Measurements from ENCODE around the gene TBC1D21.

TBC1D21 gene

DNA sequence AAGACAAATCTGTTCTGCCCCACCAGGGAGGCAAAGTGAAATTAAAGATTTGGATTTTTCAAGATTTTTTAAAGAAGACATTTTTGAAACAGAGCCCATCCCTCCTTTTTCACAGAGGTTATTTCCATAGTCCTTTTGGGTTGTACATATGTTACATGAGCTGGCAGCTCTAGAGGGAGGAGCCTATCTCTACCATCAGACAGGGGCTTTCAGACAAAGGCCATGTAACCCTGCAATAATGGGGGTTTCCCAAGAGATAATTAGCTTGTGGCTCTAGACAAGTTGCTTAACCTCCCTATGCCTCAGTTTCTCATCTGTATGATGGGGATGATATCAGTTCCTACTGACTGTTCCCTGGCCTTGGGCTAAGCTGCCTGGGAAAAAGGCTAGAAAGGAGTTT is 8.0 kb upstream of the TBC1D21 start:
- DNase-seq = no peak

DNA sequence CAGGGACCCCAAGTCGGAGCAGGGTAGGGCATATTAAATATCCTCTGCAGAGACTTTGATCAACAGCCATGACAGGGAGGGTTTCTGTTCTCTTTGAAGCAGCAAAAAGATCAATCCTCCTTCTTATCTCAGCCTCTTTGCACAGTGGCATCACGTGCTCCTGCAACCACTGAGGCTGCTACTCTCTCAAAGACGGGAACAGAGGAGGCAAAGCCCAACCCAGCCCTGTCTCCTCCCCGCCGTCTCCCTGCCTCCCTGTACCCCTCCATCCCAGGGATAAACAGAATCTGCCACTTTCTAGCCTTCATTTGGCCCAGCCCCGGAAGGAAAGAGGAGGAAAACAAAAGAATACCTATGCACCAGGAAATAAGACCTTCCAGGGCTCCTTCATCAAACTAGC is 7.5 kb upstream of the TBC1D21 start:
- no peak for DNase-seq

DNA sequence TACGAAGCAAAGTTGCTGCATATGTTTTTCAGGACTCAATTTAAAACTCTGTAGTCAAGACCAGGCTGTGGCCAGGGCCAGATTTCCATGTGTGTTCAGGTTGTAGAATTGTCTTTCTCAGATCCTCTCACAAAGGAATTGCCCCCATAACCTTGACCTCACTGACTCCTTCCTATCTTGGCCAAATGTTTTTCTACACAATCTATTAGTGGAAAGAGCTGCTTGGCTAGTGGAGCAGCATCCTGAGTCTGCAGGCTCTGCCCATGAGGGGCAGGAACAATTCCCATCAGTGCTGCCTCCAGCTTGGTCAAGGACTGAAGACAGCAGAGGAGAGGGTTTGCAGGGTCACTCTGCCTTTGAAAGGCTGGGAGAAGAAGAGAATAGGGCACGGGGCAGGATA is 6.9 kb upstream of the TBC1D21 start:
- no peak for DNase-seq

DNA sequence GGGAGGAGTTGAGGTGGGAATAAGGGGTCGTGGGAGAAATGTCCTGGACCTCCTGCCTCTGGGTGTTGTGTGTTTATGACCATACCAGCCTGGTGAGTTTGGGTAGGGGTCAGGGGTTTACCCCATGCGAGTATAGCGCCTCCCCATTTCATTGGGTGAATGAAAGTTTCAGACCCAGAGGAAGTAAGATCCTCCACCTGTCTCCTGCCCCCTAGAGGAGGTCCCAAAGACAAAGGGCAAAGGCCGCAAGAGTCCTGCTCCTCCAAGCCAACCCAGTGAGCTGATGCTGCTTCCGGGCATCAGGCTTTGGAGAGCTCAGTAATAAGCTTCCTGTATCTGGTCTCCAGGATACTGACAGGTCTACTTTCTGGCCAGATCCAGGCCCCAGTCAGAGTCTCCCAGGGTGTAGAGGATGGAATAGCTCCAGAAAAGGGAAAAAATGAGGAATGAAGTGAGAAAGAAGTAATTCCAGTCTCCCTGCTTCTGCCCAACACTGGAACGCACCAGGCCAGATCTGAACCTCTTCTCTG is 6.4 kb upstream of the TBC1D21 start:
- no peak for DNase-seq

DNA sequence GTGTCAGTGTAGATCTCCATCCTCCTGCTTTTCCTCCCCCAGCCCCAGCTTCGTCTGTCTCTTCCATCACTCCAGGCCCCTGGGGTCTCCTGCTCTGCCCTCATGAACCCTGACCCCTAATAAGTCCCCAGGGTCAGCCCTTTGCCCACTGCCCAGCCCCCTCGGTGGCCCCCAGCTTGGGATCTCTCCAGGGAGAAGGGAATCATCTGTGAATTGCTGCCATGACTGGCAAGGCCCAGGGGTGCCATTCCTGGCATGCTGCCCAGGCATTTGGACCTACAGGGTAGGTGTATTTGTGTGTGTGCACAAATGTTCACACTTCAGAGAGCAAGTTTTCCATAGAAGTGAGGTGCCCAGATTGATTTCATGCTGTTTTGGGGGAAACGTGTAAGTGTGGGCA is 5.9 kb upstream of the TBC1D21 start:
- no peak for DNase-seq

DNA sequence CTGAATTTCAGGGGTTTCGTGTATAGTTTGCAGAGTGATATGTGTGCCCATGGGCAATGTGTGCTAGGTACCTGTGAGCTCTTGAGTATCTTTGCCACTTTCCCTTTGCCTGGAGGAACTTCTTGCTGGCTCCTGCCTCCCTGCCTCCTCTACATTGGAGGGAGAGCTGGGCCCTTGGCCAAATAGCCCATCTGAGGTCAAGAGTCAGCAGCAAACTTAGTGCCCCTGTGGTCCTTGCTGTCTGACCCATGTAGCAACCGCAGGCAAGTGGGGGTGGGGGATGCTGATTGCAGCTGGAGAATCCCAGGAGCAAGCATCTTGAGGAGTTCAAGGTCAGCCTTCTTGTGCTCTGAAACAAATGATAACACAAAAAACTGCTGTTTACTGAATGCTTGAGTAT is 5.4 kb upstream of the TBC1D21 start:
- no peak for DNase-seq

DNA sequence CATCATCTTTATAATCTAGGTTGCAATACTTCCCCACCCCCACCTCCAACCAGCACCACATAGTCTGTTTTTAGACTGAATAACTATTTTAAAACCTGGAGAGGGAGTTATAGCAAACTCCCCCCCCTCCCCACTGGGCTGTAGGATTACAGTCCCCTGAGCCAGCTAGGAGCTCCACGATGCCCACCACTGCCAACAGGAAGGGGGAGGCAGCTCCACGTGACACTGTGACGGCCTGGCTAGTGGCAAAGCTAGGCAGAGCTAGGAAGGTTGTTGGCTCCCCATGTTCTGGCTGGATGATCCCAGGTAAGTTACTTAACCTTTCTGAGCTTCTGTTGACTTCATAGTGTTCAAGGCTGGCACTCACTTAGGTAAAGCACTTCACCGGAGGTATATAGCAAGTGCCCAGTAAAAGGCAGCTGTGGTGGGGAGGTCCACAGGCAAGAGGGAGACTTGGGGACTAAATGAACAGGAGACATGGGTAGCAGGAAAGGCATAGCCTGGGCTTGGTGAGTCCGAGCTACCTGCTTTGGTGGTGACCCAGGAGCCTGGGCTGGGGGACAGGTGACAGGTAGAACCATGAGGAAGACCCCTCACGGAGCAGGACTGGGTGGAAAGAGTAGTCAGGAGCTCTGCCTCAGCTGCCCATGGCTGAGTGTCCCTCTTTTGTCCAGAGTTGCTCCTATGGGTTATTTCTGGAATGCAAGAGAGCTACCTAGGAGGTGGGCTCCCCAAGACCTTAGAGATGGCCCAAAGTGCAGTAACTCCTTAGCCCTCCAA is 4.0 kb upstream of the TBC1D21 start:
- DNase-seq = no peak

DNA sequence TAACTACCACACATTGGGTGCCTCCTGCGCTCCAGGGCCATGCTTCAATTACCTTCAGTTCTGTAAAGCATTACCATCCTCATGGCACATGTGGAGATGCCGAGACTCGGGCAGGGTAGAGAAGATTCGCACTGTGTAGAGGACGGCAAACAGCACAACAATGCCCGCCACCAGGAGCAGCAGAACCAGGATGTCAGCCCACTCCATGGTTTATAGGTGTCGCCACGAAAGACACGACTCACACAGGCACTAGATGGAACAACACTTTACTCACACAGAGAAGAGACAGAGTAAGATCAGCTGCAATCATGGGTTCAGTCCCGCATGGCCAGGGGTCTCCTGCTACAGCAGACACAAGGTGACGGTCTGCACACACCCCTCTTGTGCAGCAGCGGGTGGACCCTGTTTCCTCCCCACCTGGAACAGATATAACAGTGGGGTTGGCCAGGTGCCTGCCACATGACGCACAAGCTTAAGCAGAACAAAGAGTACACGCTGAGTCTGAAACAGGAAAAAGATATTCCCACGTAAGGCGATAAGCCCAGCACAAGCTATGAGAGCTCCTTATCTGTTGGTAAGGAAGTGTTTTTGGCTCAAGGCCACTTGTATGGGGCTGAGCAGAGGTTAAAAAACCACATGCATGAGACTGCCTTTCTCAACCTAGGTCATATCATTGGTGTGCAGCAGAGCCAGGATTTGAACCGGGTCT is 2.5 kb upstream of the TBC1D21 start:
- DNase-seq = peak; percentile 88

DNA sequence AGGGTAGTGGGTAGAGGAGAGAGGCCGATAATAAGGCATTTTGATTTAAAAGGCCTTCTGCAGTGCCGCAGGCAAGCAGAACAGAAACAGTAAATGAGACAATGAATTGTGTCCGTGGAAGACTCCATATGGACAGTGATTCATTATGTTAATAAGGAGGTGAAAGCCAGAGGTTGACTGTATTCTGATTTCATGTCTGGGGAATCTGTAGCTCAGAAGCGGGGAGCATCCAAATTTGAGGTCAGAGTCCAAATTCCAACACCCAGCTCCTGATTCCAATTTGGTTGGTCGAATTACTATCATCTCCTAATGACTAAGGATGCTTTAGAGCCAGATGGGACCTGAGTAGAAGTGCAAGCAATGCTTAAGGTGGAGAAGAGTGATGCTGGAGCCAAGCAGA is 1.0 kb upstream of the TBC1D21 start:
- no peak for DNase-seq

DNA sequence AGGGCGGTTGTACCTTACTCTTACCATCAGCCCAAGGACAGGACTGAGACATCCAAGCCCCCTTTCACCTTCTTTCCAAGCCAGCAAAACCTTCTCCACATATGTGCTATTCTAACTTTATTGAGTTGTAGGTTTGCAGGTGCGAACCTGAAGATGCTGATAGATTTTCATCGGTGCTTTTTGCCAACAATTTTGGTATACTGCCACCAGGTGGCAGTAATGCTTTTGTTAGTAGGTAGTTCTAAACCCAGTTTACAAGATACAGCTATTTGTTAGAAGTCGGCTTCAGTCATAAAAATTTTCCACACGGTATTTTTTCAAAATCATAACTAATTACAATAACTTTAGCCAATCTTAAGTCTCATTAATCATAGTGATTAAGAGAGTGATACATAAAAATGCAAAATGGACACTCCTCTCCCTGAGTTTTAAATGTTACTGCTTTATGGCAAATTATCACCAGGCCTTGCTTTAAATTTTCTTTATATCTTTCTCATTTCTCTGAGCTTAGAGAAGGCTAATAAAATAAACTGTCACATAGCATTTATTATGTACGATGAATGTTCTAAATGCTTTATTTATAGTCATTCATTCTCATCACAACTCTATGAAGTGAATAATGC is 636 bp downstream of the TBC1D21 start:
- peak; percentile 64 for DNase-seq

DNA sequence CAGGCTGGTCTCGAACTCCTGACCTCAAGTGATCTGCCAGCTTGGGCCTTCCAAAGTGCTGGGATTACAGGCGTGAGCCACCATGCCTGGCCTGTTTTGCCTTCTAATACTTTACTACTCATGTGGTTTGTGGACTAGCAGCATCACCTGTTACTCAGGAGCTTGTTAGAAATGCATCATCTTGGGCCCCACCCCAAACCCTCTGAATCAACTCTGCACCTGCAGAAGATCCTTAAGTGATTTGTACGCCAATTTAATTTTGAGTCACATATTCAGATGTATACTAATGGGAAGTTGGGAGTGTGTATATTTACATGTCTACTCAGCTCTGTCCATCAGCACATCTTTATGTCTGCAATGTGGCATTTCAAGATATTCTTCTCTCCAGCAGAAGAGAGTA is 6.1 kb downstream of the TBC1D21 start:
- DNase-seq = no peak

DNA sequence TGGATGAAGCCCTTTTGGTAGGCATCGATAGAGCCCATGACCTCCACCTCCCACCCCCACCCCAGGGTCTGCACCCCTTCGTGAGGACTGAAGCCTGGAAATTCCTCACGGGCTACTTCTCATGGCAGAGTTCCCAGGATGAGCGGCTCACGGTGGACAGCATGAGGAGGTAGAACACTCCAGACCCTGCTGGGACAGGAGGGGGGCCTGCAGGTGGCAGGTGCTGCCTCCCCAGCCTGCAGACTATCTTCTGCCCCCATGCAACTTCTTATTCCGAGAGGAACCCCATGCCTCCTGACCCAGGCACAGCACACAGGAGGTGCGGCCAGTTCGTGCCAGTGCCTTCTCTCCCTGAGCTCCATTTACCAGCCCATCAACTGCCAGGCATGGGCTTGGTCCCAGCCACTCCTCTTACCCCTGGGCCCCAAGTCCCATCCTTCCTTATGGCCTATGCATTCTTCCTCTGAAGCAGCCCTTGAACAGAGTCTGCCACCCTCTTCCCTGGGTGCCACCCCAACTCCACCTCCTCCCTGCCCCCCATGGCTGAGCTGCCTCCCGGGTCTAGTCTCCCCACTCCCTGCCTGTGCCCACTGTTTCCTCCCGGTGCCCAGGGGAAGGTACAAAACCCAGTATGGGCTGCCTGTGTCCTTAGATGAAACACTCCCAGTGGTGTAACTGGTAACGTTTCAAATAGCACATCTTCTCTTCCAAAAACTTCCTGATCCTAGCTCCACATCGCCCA is 8.4 kb downstream of the TBC1D21 start:
- no peak for DNase-seq

DNA sequence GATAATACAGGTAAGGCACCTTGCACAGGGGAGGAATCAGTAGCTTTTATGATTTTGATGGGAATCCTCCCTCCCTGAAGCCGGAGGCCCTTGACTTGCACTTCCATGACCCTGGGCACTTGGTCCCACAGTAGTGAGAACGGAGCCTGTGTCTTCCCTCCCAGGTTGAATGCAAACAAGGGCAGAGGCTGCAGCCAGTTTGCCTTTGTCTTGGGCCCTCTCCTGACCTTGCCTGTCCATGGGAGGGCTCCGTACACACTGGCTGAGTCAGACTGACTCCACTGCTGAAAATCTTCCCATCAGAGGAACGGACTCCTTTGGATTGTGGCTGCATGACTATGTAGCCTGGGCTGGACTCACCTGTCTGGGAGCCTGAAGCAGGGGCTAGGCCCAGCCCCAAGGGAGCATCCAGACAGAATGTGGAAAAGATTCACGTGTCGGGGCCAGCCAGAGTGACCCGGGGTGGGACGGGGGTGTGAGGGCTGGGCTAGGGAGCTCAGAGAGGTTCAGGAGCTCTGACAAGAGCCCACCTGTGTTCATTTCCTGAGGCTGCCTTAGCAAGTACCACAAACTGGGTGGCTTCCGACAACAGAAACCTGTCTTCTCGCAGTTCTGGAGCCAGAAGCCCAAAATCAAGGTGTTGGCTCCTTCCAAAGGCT is 9.5 kb downstream of the TBC1D21 start:
- no peak for DNase-seq

DNA sequence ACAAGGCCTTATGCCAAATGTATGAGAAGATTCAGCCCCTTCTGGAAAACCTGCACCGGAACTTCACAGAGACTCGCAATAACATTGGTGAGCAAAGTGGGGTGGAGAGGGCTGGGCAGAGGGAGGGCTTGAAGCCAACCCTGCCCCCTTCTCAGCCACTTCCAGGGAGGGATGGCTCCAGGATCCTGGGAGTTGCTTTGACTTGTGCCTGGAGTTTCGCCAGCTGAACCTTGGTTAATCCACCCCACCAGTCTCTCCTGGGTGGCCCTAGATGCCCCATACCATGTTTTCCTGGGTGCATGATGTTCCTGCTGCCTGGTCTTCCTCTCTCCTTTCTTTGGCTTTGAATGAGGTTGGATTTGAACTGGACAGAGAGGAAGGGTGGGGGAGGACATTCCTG is 10.8 kb downstream of the TBC1D21 start:
- DNase-seq = no peak

DNA sequence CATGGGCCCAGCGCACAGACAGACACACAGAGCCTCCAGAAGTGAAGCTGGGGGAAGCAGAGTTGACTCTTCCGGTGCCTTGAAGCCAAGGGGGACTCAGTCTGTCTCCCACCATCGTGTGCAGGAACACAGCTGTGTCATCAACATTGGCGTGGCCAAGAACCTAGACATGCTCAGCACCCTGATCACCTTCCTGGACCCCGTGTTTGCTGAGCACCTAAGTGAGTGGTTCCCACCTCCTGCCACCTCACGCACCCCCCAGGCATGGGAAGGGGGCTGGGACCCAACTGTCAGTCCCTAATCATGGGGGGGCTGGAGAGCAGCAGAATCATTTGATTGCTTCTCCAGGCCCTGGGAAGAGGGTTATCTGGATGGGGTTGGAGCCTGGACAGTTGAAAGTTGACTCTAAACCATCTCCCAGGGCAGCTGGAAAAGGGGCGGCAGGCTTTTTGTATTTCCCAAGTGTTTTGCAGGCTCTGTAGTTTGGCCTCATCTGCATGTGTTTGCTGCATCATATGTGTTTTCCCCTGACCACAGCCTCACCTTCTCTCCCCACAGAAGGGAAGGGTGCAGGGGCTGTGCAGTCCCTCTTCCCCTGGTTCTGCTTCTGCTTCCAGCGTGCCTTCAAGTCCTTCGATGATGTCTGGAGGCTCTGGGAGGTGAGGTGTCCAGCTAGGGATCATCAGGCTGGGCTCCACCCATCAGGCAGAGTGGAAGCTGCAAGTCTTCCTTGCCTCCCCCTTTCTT is 12.8 kb downstream of the TBC1D21 start:
- DNase-seq = no peak

DNA sequence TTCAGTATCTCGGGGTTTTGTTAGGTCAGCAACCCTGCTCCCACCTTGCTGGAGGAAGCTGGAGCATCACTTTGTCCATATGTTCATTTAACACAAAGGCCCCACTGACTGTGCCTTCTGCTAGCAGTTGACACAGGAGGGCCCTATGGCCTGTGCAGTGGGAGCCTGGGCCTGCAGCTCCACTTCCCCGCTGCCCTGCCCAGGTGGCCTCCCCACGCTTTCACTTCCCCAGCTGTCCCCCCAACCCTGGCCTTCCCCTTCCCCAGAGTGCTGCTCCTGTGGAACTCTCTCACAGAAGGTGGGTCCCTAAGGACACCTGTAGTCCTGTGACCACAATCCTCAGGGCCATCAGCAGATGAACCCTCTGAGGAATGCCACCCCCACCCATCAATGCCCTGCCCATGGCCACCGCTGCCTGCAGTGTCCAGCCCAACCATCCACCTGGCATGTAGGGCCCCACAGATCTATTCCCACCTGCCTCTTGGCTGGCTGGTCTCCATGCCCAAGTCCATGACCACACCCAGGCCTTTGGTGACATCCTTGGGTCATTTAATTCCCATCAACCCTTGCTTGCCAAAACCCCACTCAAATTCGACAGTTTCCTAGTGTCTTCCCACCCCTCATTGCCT is 13.5 kb downstream of the TBC1D21 start:
- no peak for DNase-seq

DNA sequence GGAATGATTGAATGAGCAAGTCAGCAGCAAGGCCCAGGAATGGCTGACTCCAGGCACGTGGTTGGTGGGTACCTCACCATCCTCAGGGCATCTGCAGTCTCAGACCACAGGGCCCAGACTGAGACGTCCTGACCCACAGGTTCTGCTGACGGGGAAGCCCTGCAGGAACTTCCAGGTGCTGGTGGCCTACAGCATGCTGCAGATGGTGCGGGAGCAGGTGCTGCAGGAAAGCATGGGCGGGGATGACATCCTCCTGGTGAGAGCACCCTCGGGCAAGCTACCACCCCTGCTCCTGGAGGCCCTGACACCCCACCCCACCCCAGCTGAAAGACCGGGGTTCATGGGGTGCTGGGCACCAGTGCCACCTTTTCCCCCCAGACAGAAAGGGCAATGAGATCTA is 14.1 kb downstream of the TBC1D21 start:
- no peak for DNase-seq

DNA sequence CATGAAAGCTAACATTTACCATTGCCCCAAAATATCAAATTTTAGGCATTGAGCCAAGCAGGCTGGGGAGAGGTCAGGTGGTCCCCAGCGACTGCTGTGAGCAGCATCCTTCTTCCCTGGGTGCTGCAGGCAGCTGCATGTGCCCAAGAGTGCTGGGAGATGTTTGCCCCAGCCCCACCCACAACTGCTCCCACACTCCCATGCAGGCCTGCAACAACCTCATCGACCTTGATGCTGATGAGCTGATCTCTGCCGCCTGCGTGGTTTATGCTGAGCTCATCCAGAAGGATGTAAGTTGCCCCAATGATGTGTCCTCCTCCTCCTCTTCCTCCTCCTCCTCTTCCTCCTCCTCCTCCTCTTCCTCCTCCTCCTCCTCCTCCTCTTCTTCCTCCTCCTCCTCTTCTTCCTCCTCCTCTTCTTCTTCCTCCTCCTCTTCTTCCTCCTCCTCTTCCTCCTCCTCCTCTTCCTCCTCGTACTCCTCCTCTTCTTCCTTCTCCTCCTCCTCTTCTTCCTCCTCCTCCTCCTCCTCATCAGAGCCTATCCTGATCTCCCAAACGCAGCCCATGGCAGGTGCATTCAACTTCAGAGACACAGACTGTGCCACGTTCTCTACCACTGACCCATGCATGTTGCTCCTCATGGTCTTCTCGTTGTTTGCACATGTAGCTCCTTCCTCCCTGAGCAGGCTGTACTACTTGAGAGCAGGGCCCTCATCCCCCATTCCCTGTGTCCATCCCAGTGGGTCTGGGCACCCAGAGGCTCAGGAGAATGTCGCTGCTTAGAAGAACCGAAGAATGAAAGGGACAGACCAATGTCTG is 15.1 kb downstream of the TBC1D21 start:
- no peak for DNase-seq

DNA sequence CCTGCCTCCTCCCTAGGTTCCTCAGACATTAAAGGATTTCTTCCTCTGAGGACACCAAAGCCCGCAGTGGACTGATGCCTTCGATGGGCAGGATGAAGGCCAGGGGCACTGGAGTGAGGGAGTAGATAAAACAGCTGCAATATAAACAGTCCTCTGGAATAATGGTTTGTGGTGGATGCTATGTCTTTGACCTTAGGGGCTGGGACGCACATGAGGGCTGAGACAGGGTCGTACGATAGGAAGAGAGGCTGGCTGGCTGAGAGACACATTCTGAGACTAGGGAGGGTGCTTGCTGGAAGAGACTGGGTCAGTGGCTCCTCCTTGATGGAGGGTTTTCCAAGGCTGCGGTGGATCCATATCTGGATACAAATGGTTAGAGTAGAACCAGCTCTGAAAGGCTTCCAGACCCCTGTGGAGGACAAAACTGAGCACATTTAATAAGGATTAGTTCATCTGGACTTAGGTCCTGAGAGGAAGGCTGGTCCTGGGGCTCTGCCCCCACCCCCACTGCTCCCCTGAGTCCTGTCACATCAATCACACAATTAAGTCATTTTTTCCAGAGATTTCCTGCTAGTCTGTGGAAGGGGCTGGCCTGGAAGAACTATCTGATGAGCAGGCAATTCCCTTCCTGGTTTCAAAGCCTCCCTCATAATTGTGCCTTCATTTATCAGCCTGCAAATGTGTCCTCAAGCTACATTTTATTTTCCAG is 15.8 kb downstream of the TBC1D21 start:
- no peak for DNase-seq

DNA sequence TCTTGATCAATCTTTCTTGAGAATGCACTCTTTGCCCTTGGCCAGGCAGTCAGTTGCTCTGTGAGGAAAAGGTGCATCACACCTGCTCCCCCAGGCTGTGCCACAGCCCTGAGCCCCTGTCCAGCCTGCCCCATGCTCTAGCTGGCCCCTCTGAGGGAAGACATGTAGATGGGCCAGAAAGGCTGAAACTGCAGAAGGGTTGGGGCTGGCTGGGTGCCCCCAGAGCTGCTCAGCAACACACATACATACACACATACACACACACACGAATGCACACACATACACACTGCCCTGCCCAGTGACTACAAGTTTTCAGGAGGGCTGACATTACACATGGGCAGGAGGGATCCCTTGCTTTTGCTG is 16.4 kb downstream of the TBC1D21 start:
- no peak for DNase-seq
